Measurements from ENCODE around the gene YPEL2. TPM values are rescaled to one million over a fixed set of nuclear protein-coding genes. Genes with fewer than 3 reads are reported as not detected.

YPEL2 gene
- total RNA-seq, 1 experiment from 2014 or later: 4.7 TPM

DNA sequence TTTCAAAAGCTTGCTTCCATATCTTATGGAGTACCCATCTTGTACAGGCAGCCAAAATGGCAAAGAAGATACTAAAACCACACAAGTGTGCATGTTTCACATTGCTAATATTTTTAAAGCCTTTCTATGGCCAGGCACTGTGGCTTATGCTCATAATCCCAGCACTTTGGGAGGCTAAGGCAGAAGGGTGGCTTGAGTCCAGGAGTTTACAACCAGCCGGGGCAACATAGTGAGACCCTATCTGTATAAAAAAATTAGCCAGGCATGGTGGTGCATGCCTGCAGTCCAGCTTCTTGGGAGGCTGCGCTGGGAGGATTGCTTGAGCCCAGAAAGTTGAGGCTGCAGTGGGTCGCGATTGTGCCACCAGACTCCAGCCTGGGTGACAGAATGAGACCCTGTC lies 71.3 kb downstream of the YPEL2 start:
- H3K4me3 ChIP-seq (replicated peaks in 1 of 2; ENCODE audit: low read depth in 1 of 2, low read length in 2 of 2): no peak overlapping the region
- no peak for DNase-seq (ENCODE audit: low read depth, low spot score)
- no peaks in the 10 kb centered on the region for H3K9me2 ChIP-seq (ENCODE audit: insufficient read depth)
- ChIA-PET RAD21 (ENCODE audit: low non-redundant PET in 1 of 2, low total read pairs in 2 of 2, uncharacterized antibody in 2 of 2, unreplicated experiment in 2 of 2) (no interaction called here), POLR2A (no interaction called here), CTCF (interaction anchor here (1.0 kb wide), 1 partner anchor 73 kb away, joined by 3 read pairs; no protein-coding TSS in a partner anchor)
- no peaks in the 10 kb centered on the region for H3K27me3 ChIP-seq (ENCODE audit: insufficient read depth, low read length)
- H3K9me3 ChIP-seq (ENCODE audit: control insufficient read depth in 1 of 2, insufficient read depth in 1 of 2, low read depth in 1 of 2, low read length in 2 of 2): no peaks in the 10 kb centered on the region
- no peak for ATAC-seq
- H2AFZ ChIP-seq (ENCODE audit: low read depth, low read length, poor library complexity, severe bottlenecking): no peak overlapping the region
- intact Hi-C loops (cut with micrococcal nuclease): no loop called here
- no peaks in the 10 kb centered on the region for H4K20me1 ChIP-seq (ENCODE audit: insufficient read depth)
- H3K79me2 ChIP-seq (ENCODE audit: insufficient read depth, low read length): no peaks in the 10 kb centered on the region
- BruUV-seq (replicated peaks): no TSS peak
- no peak for TF ChIP-seq SIN3A (IDR thresholded peaks at IDR 0.05; ENCODE audit: low read depth)
- TF ChIP-seq RAD21 (IDR thresholded peaks at IDR 0.05; ENCODE audit: low read depth): no peak
- TF ChIP-seq CBX3 (IDR thresholded peaks at IDR 0.05; ENCODE audit: low read depth): no peak
- TF ChIP-seq POLR2AphosphoS5 (IDR thresholded peaks at IDR 0.05; ENCODE audit: low read depth, low read length): no peak
- no peak for TF ChIP-seq SRF (IDR thresholded peaks at IDR 0.05; ENCODE audit: low read depth)
- TF ChIP-seq YY1 (IDR thresholded peaks at IDR 0.05; ENCODE audit: extremely low read depth, insufficient replicate concordance, low read depth, low read length): no peak
- TF ChIP-seq TCF7L2 (IDR thresholded peaks at IDR 0.05; ENCODE audit: borderline replicate concordance, extremely low read depth, insufficient read depth, insufficient read length): no peak
- TF ChIP-seq POLR2A (IDR thresholded peaks at IDR 0.05; ENCODE audit: borderline replicate concordance, extremely low read depth, insufficient read depth, insufficient read length): no peak
- no peak for TF ChIP-seq SP1 (IDR thresholded peaks at IDR 0.05; ENCODE audit: low read depth)
- TF ChIP-seq ZFX (IDR thresholded peaks at IDR 0.05): no peak
- TF ChIP-seq, protein P1, sequence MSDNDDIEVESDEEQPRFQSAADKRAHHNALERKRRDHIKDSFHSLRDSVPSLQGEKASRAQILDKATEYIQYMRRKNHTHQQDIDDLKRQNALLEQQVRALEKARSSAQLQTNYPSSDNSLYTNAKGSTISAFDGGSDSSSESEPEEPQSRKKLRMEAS (IDR thresholded peaks at IDR 0.05): no peak
- TF ChIP-seq CEBPB (IDR thresholded peaks at IDR 0.05; ENCODE audit: low read depth): no peak
- H3K36me3 ChIP-seq (ENCODE audit: control insufficient read depth in 1 of 2, insufficient read depth in 2 of 2, low read length in 2 of 2): no peaks in the 10 kb centered on the region
- 0 out of 4 replicates have a peak, but pooled peaks cover 0 to 3% of the 10 kb centered on the region in 2 experiments for H3K4me1 ChIP-seq (ENCODE audit: control insufficient read depth in 1 of 2, insufficient read depth in 2 of 2, low read length in 2 of 2)
- no peak overlapping the region for H3K9ac ChIP-seq (ENCODE audit: low read length)
- no peak overlapping the region for H3K4me2 ChIP-seq (ENCODE audit: low read length)
- no peak overlapping the region for H3K27ac ChIP-seq (ENCODE audit: low read depth, low read length)

DNA sequence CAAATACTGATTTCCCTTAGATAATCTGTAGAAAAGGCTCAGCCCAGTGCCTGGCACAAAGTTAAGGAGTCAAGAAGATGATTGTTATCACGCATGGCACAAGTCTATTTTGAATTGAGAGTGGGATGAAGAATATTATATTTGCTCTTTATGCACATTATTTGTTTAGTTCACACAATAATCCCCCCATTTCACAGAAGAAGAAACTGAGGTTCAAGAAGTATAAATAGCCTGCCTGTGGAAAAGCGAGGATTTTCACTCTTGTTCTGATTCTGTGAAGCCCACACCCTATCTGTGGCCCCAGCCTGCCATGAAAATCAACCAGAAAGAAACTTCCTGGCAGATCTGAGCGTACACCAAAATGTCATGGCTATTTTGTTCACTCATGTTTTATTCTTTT lies 73.0 kb downstream of the YPEL2 start:
- Histone ChIP-seq H3K9ac (ENCODE audit: low read length) (no peak overlapping the region), H3K27me3 (ENCODE audit: insufficient read depth, low read length) (no peaks in the 10 kb centered on the region), H3K36me3 (ENCODE audit: control insufficient read depth in 1 of 2, insufficient read depth in 2 of 2, low read length in 2 of 2) (no peaks in the 10 kb centered on the region), H3K9me2 (ENCODE audit: insufficient read depth) (no peaks in the 10 kb centered on the region), H3K9me3 (ENCODE audit: control insufficient read depth in 1 of 2, insufficient read depth in 1 of 2, low read depth in 1 of 2, low read length in 2 of 2) (no peaks in the 10 kb centered on the region; a peak in 1 of 4 replicates), H2AFZ (ENCODE audit: low read depth, low read length, poor library complexity, severe bottlenecking) (no peak overlapping the region), H3K4me1 (ENCODE audit: control insufficient read depth in 1 of 2, insufficient read depth in 2 of 2, low read length in 2 of 2) (0 out of 4 replicates have a peak, but pooled peaks cover 0 to 3% of the 10 kb centered on the region in 2 experiments), H4K20me1 (ENCODE audit: insufficient read depth) (no peaks in the 10 kb centered on the region), H3K4me3 (replicated peaks in 1 of 2; ENCODE audit: low read depth in 1 of 2, low read length in 2 of 2) (no peak overlapping the region), H3K4me2 (ENCODE audit: low read length) (no peak overlapping the region), H3K27ac (ENCODE audit: low read depth, low read length) (no peak overlapping the region), H3K79me2 (ENCODE audit: insufficient read depth, low read length) (no peaks in the 10 kb centered on the region)
- BruUV-seq (replicated peaks): no TSS peak
- intact Hi-C loops (cut with micrococcal nuclease): no loop called here
- CTCF ChIA-PET: no interaction called here
- DNase-seq (ENCODE audit: low read depth, low spot score) (no peak), ATAC-seq (no peak)
- RAD21 ChIA-PET (ENCODE audit: low non-redundant PET in 1 of 2, low total read pairs in 2 of 2, uncharacterized antibody in 2 of 2, unreplicated experiment in 2 of 2): no interaction called here
- POLR2A ChIA-PET: no interaction called here
- TF ChIP-seq SP1 (IDR thresholded peaks at IDR 0.05; ENCODE audit: low read depth) (no peak), YY1 (IDR thresholded peaks at IDR 0.05; ENCODE audit: extremely low read depth, insufficient replicate concordance, low read depth, low read length) (no peak), SIN3A (IDR thresholded peaks at IDR 0.05; ENCODE audit: low read depth) (no peak), CEBPB (IDR thresholded peaks at IDR 0.05; ENCODE audit: low read depth) (no peak), TCF7L2 (IDR thresholded peaks at IDR 0.05; ENCODE audit: borderline replicate concordance, extremely low read depth, insufficient read depth, insufficient read length) (no peak), SRF (IDR thresholded peaks at IDR 0.05; ENCODE audit: low read depth) (no peak), POLR2A (IDR thresholded peaks at IDR 0.05; ENCODE audit: borderline replicate concordance, extremely low read depth, insufficient read depth, insufficient read length) (no peak), JUND (IDR thresholded peaks at IDR 0.05) (no peak)
- TF ChIP-seq, protein P2, sequence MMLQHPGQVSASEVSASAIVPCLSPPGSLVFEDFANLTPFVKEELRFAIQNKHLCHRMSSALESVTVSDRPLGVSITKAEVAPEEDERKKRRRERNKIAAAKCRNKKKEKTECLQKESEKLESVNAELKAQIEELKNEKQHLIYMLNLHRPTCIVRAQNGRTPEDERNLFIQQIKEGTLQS (IDR thresholded peaks at IDR 0.05): no peak
- TF ChIP-seq, protein P3, sequence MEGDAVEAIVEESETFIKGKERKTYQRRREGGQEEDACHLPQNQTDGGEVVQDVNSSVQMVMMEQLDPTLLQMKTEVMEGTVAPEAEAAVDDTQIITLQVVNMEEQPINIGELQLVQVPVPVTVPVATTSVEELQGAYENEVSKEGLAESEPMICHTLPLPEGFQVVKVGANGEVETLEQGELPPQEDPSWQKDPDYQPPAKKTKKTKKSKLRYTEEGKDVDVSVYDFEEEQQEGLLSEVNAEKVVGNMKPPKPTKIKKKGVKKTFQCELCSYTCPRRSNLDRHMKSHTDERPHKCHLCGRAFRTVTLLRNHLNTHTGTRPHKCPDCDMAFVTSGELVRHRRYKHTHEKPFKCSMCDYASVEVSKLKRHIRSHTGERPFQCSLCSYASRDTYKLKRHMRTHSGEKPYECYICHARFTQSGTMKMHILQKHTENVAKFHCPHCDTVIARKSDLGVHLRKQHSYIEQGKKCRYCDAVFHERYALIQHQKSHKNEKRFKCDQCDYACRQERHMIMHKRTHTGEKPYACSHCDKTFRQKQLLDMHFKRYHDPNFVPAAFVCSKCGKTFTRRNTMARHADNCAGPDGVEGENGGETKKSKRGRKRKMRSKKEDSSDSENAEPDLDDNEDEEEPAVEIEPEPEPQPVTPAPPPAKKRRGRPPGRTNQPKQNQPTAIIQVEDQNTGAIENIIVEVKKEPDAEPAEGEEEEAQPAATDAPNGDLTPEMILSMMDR (IDR thresholded peaks at IDR 0.05 in 2 of 3, conservative IDR thresholded peaks at IDR 0.05 in 1 of 3; ENCODE audit: borderline replicate concordance in 1 of 3, insufficient read depth in 1 of 3, low read depth in 2 of 3, low read length in 2 of 3): no peak
- TF ChIP-seq, protein P4, sequence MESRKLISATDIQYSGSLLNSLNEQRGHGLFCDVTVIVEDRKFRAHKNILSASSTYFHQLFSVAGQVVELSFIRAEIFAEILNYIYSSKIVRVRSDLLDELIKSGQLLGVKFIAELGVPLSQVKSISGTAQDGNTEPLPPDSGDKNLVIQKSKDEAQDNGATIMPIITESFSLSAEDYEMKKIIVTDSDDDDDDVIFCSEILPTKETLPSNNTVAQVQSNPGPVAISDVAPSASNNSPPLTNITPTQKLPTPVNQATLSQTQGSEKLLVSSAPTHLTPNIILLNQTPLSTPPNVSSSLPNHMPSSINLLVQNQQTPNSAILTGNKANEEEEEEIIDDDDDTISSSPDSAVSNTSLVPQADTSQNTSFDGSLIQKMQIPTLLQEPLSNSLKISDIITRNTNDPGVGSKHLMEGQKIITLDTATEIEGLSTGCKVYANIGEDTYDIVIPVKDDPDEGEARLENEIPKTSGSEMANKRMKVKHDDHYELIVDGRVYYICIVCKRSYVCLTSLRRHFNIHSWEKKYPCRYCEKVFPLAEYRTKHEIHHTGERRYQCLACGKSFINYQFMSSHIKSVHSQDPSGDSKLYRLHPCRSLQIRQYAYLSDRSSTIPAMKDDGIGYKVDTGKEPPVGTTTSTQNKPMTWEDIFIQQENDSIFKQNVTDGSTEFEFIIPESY (IDR thresholded peaks at IDR 0.05; ENCODE audit: extremely low read depth, insufficient replicate concordance, low read length): no peak

All from HCT116 (cell line).